ENCODE data around the gene TOX2. TPM values are rescaled to one million over a fixed set of nuclear protein-coding genes. Genes with fewer than 3 reads are reported as not detected.

Gene TOX2
- total RNA-seq, 1 experiment from 2014 or later: not detected

- no peaks in the 10 kb centered on the region for H3K4me1 Mint-ChIP-seq (ENCODE audit: low read depth, unreplicated experiment)
- intact Hi-C loops (cut with micrococcal nuclease; ENCODE audit: unreplicated experiment): no loop called here
These were observed 78.9 kb downstream of the TOX2 start for GRCh38 chr20:43993560-43993959.

GRCh38 chr20:43994486-43995100 is 79.9 kb downstream of the TOX2 start:
- BruUV-seq (replicated peaks): no TSS peak
- no peaks in the 10 kb centered on the region for H3K36me3 Mint-ChIP-seq (ENCODE audit: insufficient read depth, unreplicated experiment)

More at GRCh38 chr20:43993560-43993959, 78.9 kb downstream of the TOX2 start:
- CTCF ChIA-PET: interaction anchor here (0.6 to 1.3 kb wide), 5 partner anchors 9 to 202 kb away, joined by 3 to 5 read pairs (median 5); no protein-coding TSS in a partner anchor
- no peak overlapping the region for H3K4me3 Mint-ChIP-seq (ENCODE audit: low read depth, unreplicated experiment)
- no peaks in the 10 kb centered on the region for H3K27me3 Mint-ChIP-seq (ENCODE audit: unreplicated experiment)
- no peak for DNase-seq
- no peak for TF ChIP-seq CTCF (IDR thresholded peaks at IDR 0.05; ENCODE audit: unreplicated experiment)
- H3K9me3 Mint-ChIP-seq (ENCODE audit: low read depth, unreplicated experiment): no peaks in the 10 kb centered on the region
- H3K36me3 Mint-ChIP-seq (ENCODE audit: insufficient read depth, unreplicated experiment): no peaks in the 10 kb centered on the region
- H3K27ac Mint-ChIP-seq (ENCODE audit: unreplicated experiment): no peak overlapping the region
- BruUV-seq (replicated peaks): no TSS peak

GRCh38 chr20:43995645-43996044 is 81.0 kb downstream of the TOX2 start:
- H3K27ac Mint-ChIP-seq (ENCODE audit: unreplicated experiment): no peak overlapping the region
- intact Hi-C loops (cut with micrococcal nuclease; ENCODE audit: unreplicated experiment): no loop called here
- TF ChIP-seq CTCF (IDR thresholded peaks at IDR 0.05; ENCODE audit: unreplicated experiment): no peak
- no TSS peak for BruUV-seq (replicated peaks)
- no peaks in the 10 kb centered on the region for H3K36me3 Mint-ChIP-seq (ENCODE audit: insufficient read depth, unreplicated experiment)
- no peak for DNase-seq
- H3K27me3 Mint-ChIP-seq (ENCODE audit: unreplicated experiment): peaks cover 14% of the 10 kb centered on the region
- H3K4me1 Mint-ChIP-seq (ENCODE audit: low read depth, unreplicated experiment): no peaks in the 10 kb centered on the region
- peaks cover 2% of the 10 kb centered on the region for H3K9me3 Mint-ChIP-seq (ENCODE audit: low read depth, unreplicated experiment)
- no peak overlapping the region for H3K4me3 Mint-ChIP-seq (ENCODE audit: low read depth, unreplicated experiment)
- CTCF ChIA-PET: interaction anchor here (0.7 kb wide), 1 partner anchor 28 kb away, joined by 3 read pairs; no protein-coding TSS in a partner anchor

More at GRCh38 chr20:43994486-43995100, 79.9 kb downstream of the TOX2 start:
- Mint-ChIP-seq H3K27ac (ENCODE audit: unreplicated experiment) (no peak overlapping the region), H3K4me3 (ENCODE audit: low read depth, unreplicated experiment) (no peak overlapping the region), H3K27me3 (ENCODE audit: unreplicated experiment) (peaks cover 4% of the 10 kb centered on the region), H3K4me1 (ENCODE audit: low read depth, unreplicated experiment) (no peaks in the 10 kb centered on the region), H3K9me3 (ENCODE audit: low read depth, unreplicated experiment) (no peaks in the 10 kb centered on the region)
- intact Hi-C loops (cut with micrococcal nuclease; ENCODE audit: unreplicated experiment): no loop called here
- CTCF ChIA-PET: interaction anchor here (0.6 to 1.3 kb wide), 3 partner anchors 10 to 151 kb away, joined by 4 to 5 read pairs (median 5); no protein-coding TSS in a partner anchor
- no peak for DNase-seq
- no peak for TF ChIP-seq CTCF (IDR thresholded peaks at IDR 0.05; ENCODE audit: unreplicated experiment)

- H3K36me3 Mint-ChIP-seq (ENCODE audit: insufficient read depth, unreplicated experiment): no peaks in the 10 kb centered on the region
- no peak for DNase-seq
- intact Hi-C loops (cut with micrococcal nuclease; ENCODE audit: unreplicated experiment): no loop called here
- no peak for TF ChIP-seq CTCF (IDR thresholded peaks at IDR 0.05; ENCODE audit: unreplicated experiment)
- H3K9me3 Mint-ChIP-seq (ENCODE audit: low read depth, unreplicated experiment): peaks cover 2% of the 10 kb centered on the region
- no peak overlapping the region for H3K27ac Mint-ChIP-seq (ENCODE audit: unreplicated experiment)
- BruUV-seq (replicated peaks): no TSS peak
- CTCF ChIA-PET: no interaction called here
- no peaks in the 10 kb centered on the region for H3K4me1 Mint-ChIP-seq (ENCODE audit: low read depth, unreplicated experiment)
- H3K27me3 Mint-ChIP-seq (ENCODE audit: unreplicated experiment): peaks cover 22% of the 10 kb centered on the region
- H3K4me3 Mint-ChIP-seq (ENCODE audit: low read depth, unreplicated experiment): no peak overlapping the region
These were observed 81.7 kb downstream of the TOX2 start for GRCh38 chr20:43996240-43996930.
